ENCODE results near the gene THAP7. TPM values are rescaled to one million over a fixed set of nuclear protein-coding genes. Genes with fewer than 3 reads are reported as not detected.

Gene THAP7
- total RNA-seq, 1 donor from 2014 or later = 34.9 TPM

DNA sequence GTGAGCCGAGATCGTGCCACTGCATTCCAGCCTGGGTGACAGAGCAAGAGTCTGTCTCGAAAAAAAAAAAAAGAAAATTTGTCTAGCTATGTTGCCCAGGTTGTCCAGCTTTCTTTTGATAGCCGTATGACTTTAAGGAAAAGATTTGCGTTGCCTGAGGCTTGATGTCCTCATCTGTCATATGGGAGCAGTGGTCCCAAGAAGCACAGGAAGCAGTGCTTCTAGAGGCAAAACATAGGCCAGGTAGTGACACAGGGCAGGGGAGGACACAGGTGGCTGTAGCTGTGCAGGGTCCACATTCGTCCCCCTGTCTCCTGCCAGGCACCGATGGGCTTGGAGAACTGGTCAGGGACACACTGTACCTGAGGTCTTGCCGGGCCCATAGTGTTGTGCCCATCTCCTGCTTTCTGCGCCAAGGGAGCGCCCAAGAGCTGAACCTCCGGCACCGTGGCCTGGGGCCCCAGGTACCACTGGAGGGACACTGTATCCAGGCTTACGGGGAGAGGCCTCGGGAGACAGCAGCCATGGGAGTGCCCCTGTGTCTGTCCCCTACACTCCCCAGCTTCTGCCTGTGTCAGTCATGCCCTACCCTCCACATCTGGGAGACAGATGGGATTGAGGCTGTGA, 45.2 kb upstream of the THAP7 start:
- no peak overlapping the region for H3K4me3 ChIP-seq
- TF ChIP-seq POLR2AphosphoS5 (IDR thresholded peaks at IDR 0.05; ENCODE audit: insufficient read depth in 1 of 2, low read depth in 1 of 2) = no peak
- no peak for TF ChIP-seq POLR2A (IDR thresholded peaks at IDR 0.05)
- no peak for TF ChIP-seq CTCF (IDR thresholded peaks at IDR 0.05)
- H3K4me1 ChIP-seq = peaks cover 21% of the 10 kb centered on the region
- H3K36me3 ChIP-seq = no peaks in the 10 kb centered on the region
- DNase-seq (ENCODE audit: extremely low spot score in 2 of 2) = no peak
- intact Hi-C loops (cut with DNase I) = no loop called here
- no peaks in the 10 kb centered on the region for H3K27me3 ChIP-seq
- no peaks in the 10 kb centered on the region for H3K9me3 ChIP-seq
- H3K27ac ChIP-seq = no peak overlapping the region

DNA sequence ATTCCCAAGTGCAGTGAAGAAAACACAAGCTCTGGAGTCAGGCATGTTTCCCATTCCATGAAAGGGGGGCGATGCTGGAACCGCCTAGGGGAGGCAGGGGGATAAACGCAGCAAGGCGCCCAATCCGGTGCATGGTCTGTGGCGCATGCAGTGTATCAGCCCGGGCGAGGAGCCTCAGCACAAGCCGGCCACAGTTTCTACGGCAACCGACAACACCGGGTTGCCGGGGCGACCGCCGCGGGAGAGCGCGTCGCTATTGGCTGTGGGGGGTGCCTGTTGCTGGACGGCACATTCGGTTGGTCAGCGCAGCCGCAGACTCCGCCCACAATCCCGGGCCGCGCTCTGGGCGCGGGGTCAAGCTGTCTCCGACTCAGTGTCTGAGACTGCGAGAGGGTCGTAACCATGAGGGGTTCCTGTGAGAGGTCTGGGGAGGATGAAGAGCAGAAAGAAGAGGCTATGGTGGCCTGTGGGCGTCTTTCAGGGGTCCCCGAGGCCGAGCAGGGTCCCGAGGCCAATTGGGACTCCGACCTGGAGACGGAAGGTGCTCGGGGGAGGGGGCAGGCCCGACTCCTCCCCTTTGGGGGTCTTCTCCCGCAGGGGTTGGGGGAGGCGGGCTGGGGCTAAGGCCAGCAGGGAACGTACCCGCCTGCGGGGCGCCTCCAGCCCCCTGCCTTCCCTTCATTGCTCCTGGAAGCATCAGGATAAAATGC, 43.8 kb upstream of the THAP7 start, which contains the start of gene LRRC74B:
LRRC74B (plus strand) TSS at position 362 of the 710 bp plus-strand sequence; CDS start at position 403, 41 bp downstream.
- Histone ChIP-seq H3K27me3 (no peaks in the 10 kb centered on the region), H3K4me1 (peaks cover 21% of the 10 kb centered on the region), H3K27ac (no peak within 1 kb of the TSS), H3K36me3 (no peaks in the 10 kb centered on the region), H3K9me3 (no peaks in the 10 kb centered on the region), H3K4me3 (peak within 1 kb of the TSS; percentile 30 to 47)
- intact Hi-C loops (cut with DNase I) = no loop called here
- TF ChIP-seq POLR2AphosphoS5 (IDR thresholded peaks at IDR 0.05; ENCODE audit: insufficient read depth in 1 of 2, low read depth in 1 of 2) (peak in 1 of 2 donors; percentile 24), POLR2A (IDR thresholded peaks at IDR 0.05) (no peak), CTCF (IDR thresholded peaks at IDR 0.05) (no peak)
- no peak for DNase-seq (ENCODE audit: extremely low spot score in 2 of 2)

- Histone ChIP-seq H3K9me3 (no peaks in the 10 kb centered on the region), H3K27ac (no peak overlapping the region), H3K4me3 (peak overlapping the region; percentile 30 to 47), H3K36me3 (no peaks in the 10 kb centered on the region), H3K4me1 (peaks cover 21% of the 10 kb centered on the region), H3K27me3 (no peaks in the 10 kb centered on the region)
- no peak for DNase-seq (ENCODE audit: extremely low spot score in 2 of 2)
- intact Hi-C loops (cut with DNase I) = no loop called here
- TF ChIP-seq CTCF (IDR thresholded peaks at IDR 0.05) = no peak
- TF ChIP-seq POLR2A (IDR thresholded peaks at IDR 0.05) = no peak
- TF ChIP-seq POLR2AphosphoS5 (IDR thresholded peaks at IDR 0.05; ENCODE audit: insufficient read depth in 1 of 2, low read depth in 1 of 2) = no peak
Measured at GRCh38 chr22:21044931-21045584, 43.1 kb upstream of the THAP7 start.

DNA sequence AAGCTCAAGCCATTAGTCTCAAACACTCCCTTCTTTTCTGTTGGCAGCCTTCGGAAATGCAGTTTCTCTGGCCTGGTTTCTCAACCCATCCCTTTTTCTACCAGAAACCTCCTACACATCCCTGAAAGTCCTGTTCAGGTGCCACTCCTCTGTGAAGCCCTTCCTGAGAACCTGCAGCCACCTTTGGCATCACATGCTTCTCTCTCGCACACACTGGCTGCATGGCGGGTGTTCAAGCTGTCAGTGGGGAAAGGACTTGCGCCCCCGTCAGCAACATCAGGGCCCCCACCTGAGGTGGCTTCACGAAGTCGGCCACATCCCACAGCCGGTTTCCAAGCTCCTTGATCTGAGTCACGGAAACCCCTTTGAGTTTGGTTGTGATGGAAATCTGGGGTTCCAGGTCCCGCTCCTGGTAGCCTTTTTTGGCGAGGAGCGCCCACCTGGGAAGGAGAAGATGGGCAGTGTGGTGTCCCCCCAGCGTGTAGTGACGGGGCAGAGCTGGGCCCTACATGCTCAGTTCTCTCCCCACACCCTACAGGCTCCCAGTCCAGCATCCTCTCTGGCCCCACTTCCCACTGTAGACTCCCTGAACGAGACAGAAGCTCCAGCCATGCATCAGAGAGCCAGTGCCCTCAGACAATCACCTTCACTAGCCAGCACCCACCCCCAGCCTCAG, 42.1 kb upstream of the THAP7 start:
- H3K4me3 ChIP-seq = no peak overlapping the region

More for the DNA sequence above, 42.1 kb upstream of the THAP7 start:
- H3K27ac ChIP-seq = no peak overlapping the region
- intact Hi-C loops (cut with DNase I) = no loop called here
- H3K36me3 ChIP-seq = no peaks in the 10 kb centered on the region
- no peak for DNase-seq (ENCODE audit: extremely low spot score in 2 of 2)
- no peak for TF ChIP-seq POLR2AphosphoS5 (IDR thresholded peaks at IDR 0.05; ENCODE audit: insufficient read depth in 1 of 2, low read depth in 1 of 2)
- TF ChIP-seq POLR2A (IDR thresholded peaks at IDR 0.05) = no peak
- no peak for TF ChIP-seq CTCF (IDR thresholded peaks at IDR 0.05)
- H3K4me1 ChIP-seq = peaks cover 21% of the 10 kb centered on the region
- H3K27me3 ChIP-seq = no peaks in the 10 kb centered on the region
- H3K9me3 ChIP-seq = no peaks in the 10 kb centered on the region
